ENCODE data around the gene SPTLC1.
"Not testable (repeated sequence)": the region's sequence is repeated elsewhere in the genome, so short reads cannot be mapped to it uniquely, and the experiment has no call there.

SPTLC1 gene, protein sequence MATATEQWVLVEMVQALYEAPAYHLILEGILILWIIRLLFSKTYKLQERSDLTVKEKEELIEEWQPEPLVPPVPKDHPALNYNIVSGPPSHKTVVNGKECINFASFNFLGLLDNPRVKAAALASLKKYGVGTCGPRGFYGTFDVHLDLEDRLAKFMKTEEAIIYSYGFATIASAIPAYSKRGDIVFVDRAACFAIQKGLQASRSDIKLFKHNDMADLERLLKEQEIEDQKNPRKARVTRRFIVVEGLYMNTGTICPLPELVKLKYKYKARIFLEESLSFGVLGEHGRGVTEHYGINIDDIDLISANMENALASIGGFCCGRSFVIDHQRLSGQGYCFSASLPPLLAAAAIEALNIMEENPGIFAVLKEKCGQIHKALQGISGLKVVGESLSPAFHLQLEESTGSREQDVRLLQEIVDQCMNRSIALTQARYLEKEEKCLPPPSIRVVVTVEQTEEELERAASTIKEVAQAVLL

GRCh38 chr9:92115071-92115858 lies at the start of gene SPTLC1:
TSS of gene SPTLC1 (minus strand) at chr9:92115413. CDS start at chr9:92115370, 43 bp downstream.
- peak; percentile 82 for DNase-seq

DNA sequence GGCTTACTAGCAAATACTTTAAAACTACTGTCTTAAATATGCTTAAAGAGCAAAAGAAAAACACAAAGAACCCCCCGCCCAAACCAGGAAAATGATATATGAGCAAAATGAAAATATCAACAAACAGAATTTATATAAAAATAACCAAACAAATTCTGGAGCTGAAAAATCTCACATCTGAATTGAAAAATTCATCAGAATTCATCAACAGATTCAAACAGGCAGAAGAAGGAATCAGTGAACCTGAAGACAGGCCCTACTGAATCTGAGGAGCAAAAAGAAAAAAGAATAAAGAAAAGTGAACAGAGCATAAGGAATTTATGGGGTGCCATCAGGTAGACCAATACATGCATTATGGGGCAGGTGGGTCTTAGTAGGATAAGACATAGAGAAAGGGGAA lies 49.8 kb upstream of the SPTLC1 start:
- no peak for DNase-seq

GRCh38 chr9:92164490-92164889 lies 49.3 kb upstream of the SPTLC1 start:
- no peak for DNase-seq

- DNase-seq: no peak
Observed at GRCh38 chr9:92163276-92163675, 48.1 kb upstream of the SPTLC1 start.

DNA sequence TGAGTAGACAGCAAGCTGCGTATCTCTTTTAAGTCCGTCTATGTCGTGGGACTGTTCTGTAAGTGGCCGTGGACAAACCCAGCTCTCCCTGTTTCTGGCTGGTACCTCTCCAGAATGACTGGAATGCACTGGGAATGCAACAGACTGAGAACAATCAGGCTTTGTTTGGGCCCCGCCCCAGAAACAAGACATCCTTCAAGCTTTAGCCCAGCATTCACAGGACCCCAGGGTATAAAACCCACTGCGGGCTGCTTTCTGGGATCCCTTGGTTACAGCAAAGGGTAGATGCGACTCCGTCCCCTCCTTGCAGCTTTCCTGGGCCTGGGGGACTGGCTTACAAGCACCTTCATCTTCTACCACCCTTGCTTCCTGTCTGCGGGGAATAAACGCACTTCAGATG lies 45.6 kb upstream of the SPTLC1 start:
- no peak for DNase-seq

DNA sequence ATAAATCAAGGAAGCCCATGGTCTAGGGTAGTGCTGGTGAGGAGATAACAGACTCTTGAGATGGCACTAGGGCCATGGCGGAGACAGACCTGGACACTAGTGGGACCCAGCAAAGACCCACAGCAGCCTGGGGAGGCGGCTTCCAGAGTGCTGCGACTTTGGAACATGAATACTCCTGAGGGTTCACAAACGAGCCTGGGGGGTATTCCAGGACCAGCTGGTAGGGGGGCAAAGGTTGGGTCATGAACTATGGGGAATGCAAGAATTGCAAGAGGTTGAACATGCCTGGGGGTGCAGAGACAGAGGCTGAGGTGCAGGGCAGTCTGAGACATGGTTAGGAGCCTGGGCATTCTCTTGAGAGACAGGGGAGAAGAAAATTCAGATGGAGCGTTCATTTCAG lies 43.8 kb upstream of the SPTLC1 start:
- DNase-seq: no peak

DNA sequence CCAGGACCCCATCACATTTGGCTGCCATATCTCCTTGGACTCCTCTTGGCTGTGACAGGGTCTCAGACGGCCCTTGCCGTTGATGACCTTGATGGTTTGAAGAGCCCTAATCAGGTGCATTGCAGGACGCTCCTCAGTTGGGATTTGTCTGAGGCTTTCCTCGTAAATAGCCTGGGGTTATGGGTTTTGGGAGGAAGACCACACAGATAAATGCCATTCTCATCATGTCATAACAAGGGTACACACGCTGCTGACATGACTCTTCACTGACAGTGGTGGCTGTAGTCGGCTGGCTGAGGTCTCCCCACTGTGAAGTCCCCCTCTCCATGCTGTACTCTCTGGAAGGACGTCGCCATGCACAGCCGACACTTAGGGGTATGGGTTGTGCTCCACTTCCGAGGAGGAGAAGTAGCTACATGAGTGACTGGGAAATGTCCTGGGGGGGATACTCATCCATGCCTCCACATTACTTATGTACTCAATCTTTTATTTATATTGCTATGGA lies 42.9 kb upstream of the SPTLC1 start:
- no peak for DNase-seq

DNA sequence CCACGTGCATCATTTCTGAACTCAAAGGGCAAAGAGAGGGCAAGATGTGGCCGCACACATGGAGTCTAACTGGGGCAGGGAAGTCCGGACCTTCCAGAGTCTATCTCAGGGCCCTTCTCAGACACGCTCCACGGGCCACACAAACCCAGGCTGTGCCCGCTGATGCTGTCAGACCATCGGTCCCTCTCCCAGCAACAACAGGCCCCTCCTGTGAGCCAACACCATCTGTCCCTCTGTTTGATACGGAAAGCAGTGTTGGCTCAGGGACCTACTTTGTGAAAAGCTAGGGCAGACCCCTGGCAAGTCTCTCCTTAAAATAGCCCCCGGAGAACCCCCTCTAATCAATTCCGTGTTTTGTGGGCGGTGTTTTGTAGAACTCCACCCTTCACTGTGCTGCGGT lies 40.5 kb upstream of the SPTLC1 start:
- DNase-seq: not testable (repeated sequence)

DNA sequence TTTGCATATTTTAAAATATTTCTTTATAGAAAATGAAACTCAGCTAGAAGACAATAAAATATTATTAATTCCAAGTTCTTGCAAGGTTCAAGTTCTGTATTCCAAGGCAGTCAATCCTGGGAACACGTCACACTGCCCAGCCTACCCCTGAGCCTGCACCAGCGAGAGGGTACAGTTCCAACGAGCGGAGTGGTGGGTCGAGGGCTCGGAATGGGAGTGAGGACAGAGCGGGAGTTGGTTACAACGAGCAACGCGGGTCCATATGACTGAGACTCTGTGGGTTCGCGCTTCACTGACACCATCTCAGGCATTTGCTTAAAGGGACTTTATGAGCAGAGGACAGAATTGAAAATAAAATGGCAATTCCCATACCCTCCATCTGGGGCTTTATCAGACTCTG lies 40.0 kb upstream of the SPTLC1 start:
- no peak for DNase-seq

DNA sequence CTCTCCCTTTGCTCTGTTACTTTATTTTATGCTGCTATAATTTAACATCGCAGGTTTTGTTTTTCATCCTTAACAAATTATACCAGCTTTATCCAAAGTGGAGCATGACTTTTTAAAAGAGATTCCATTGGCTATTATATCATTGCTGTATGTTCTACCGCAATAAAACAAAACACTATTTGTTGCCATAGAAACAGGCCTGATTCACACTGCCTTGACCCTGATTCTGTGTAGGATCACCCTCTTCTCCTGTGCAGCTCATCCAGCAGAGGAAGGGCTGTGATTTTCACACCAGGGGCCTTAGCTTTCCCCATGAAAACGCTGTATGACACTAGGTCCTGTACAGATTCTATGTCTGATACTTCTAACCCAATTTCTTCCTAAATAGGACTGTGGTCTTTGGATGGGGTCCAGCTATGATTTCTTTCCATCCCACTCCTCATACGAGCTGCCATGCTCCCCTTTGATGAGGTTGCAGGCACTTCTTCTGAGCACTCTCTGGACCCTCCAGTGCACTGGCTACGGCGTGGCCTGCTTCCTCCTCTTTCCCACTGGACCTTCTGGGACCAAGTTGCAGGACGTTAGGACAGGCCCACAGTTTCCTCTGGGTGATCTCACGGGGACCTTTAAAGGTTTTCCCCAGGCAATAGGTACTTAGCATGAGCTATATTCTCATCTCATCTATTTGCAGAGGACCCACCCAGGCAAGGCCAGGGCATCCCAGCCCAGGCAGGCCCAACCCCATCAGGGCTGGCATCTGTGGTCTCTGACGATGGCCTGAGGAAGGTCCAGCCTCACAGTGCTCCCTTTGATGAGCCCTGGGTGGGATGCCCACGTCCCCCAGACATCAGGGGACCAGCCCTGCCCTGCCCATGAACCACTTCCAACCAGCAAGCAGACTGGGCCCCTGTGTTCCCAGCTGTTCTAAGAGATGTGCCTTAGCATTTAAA lies 38.5 kb upstream of the SPTLC1 start:
- not testable (repeated sequence) for DNase-seq

DNA sequence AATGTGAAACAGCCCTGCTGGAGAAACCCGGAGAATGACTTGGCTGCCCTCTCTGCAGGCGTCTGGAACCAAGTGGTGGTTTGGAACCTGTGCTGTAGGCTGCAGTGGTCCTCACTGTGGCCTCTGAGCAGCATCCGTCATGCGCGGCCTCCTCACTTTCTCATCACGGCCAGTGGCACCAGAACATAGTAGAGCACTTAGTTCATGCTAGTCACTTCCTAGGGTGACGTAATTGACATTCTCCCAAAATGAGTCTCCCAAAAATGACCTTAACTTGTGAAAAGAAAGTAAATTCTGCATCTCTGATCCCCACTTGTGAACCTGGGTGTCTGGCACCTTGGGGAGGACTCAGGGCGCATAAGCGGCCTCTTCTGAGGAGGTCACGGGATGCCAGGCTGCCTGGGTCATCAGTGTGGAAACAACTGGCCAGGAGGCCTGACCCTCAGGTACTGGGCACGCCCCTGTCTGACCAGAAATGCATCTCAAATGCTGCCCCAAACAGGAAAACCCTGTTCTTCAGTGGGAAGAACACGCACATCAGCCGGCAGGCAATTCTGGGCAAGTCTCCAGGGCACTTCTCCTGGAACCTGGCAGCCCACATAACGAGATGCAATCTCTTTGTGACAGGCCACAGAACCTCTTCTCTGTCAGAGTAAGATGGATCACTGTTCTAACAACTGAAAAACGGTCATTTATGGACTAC lies 36.6 kb upstream of the SPTLC1 start:
- no peak for DNase-seq

- DNase-seq: not testable (repeated sequence)
Observed at GRCh38 chr9:92150501-92151470, 35.6 kb upstream of the SPTLC1 start.

GRCh38 chr9:92147852-92148180 lies 32.6 kb upstream of the SPTLC1 start:
- no peak for DNase-seq

DNA sequence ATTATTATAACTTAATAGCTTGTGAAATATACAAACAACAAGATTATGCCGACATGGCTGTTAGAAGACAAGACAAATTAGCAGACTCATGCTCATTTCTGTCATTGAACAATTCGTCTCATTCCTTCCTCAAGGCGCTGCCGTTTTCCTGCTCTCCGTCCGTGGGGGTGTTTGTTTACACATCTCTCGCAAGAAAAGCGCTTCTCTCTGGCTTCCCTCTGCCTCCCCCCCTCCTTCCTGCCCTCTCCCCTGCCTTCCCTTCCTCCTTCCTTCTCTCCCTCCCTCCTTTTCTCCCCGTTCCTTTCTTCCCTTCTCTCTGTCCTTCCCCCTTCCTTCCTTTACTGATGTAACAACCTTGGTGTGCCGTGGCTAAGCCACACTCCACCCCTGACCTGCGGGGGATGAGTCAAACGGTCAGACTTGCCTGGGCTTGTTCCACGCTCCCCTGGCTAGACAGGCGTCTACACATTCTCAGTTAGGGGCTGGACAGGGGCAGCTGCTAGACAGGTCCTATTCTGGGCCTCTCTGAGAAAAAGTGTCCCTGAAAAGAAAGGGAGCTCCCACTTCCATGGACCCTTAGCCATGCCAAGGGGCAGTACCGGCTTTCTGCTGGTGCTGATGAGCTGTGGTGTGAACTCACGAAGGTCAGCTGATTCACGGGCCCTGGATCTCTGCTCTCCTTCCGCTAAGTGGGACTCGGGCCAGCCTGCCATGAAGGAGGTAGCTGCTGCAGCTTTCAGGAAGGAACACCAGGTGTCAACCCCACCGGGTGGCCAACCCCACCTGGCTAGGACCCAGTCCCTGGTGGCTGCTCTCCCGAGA lies 32.0 kb upstream of the SPTLC1 start:
- DNase-seq: no peak

- DNase-seq: no peak
Observed at GRCh38 chr9:92146610-92147009, 31.4 kb upstream of the SPTLC1 start.

GRCh38 chr9:92145784-92146183 lies 30.6 kb upstream of the SPTLC1 start:
- not testable (repeated sequence) for DNase-seq

DNA sequence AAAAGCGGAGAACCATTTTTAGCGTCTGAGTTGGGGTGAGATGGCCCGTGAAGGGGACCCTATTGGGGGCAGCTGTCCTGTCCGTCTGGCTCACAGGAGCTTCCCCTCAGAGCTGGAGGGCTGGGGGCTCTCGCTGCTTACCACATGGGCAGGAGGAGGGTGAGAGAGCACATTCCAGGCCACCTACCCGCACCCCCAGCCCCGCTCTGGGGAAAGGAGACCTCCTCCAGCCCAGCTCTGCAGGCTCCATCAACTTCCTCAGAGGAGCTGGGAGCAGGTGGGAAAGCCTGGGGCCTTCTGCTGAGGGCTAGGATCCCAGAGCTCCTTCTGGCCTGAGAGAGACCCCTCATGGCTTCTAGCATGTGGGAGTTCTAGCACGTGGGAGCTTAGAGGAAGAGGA lies 27.1 kb upstream of the SPTLC1 start:
- DNase-seq: no peak

DNA sequence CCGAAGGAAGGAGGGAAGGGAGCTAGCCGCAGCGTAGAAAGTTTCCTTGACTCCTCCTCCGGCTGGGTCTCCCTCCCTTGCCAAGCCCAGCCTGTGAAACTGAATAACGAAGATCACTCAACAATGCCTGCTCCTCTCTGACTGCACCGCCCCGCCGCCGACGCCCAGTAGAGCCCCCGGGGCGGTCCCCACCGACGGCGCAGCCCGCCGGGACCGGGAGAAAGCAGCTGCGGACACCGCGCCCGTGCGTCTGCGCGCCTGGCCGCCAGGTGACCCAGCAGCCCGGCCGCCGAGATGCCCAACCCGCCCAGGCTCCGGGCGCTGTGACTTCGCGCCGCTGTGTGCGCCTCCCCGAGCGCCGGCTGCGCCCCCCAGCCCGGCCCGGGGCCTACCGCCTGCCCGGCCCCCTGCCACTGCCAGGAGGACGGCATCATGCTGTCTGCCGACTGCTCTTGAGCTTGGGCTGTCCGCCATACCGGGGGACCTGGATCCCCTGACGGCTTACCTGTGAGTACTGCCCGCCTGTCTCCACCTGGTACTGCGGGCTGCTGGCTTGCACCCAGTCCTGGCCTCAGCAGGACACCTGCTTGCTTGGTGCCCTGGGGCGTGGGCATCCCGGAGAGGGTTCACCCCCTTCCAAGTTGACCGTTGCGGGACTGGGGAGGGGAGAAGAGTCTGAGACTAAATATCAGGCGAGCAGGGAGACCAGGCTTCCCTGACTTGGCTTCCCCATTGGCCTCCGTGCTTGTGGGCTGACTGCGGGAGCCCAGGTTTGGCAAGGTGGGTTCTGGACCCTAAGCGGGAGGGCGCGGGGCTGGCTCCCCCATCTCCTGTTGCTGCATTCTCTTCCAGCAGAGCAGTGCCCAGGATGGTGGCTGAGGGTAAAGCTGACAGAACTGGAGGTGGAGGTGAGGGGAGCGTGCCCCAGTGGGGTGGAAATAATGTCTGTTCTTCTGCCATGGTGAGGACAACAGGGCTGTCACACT lies 26.2 kb upstream of the SPTLC1 start:
- DNase-seq: no peak

- no peak for DNase-seq
Observed at GRCh38 chr9:92140754-92141143, 25.5 kb upstream of the SPTLC1 start.

All from 8988T (cell line).